HepG2 (cell line): ENCODE data around the gene SNAPIN. TPM values are rescaled to one million over a fixed set of nuclear protein-coding genes. Genes with fewer than 3 reads are reported as not detected.

ENCODE experiments used
- ARID3A ChIP-seq: IDR thresholded peaks from 2 replicates; pipeline ENCODE4 v1.6.1; 2012; ENCODE audit warnings: low read depth, low read length, improper control_type of control experiment
- BORCS8-MEF2B ChIP-seq: sonication (generic); formaldehyde crosslinking; IDR thresholded peaks from 2 replicates; pipeline ENCODE4 v1.8.0; 2022; ENCODE audit warnings: mild to moderate bottlenecking, missing genetic modification reagents
- HOXA9 ChIP-seq: sonication (generic); formaldehyde crosslinking; IDR thresholded peaks from 2 replicates; pipeline ENCODE4 v1.8.1; 2022; ENCODE audit warnings: missing genetic modification reagents, mild to moderate bottlenecking, moderate library complexity, borderline replicate concordance
- KLF6 ChIP-seq: IDR thresholded peaks from 2 replicates; pipeline ENCODE4 v1.8.0; 2016; ENCODE audit warnings: missing biosample characterization, missing genetic modification reagents
- LCORL ChIP-seq, 2 experiments: fragments of 450-650 bp in 1 of 2; sonication (generic) in 1 of 2; formaldehyde crosslinking in 1 of 2; IDR thresholded peaks; 2 replicates each; pipeline versions ENCODE4 v1.5.0 to v1.6.1; 2017 to 2020; ENCODE audit warnings: antibody characterized with exemption in 1 of 2, missing genetic modification reagents in 1 of 2
- MBNL3 ChIP-seq: fragments of 250-450 bp; sonication (Bioruptor Pico); conservative IDR thresholded peaks from 2 replicates; pipeline ENCODE4 v1.8.0; 2022; ENCODE audit warnings: mild to moderate bottlenecking, inconsistent platforms
- MXD3 ChIP-seq: IDR thresholded peaks from 2 replicates; pipeline ENCODE4 v1.6.1; 2016; ENCODE audit warnings: mild to moderate bottlenecking, missing biosample characterization, missing genetic modification reagents
- PATZ1 ChIP-seq: sonication (generic); formaldehyde crosslinking; IDR thresholded peaks from 2 replicates; pipeline ENCODE4 v1.4.0; 2020; ENCODE audit warnings: missing genetic modification reagents
- PCBP1 ChIP-seq: fragments of 200-400 bp; formaldehyde crosslinking; IDR thresholded peaks from 2 replicates; pipeline ENCODE4 v1.6.1; 2017; ENCODE audit warnings: mild to moderate bottlenecking, low read depth, low read length, borderline replicate concordance
- SALL1 ChIP-seq: sonication (generic); formaldehyde crosslinking; IDR thresholded peaks from 2 replicates; pipeline ENCODE4 v1.8.0; 2022; ENCODE audit warnings: mild to moderate bottlenecking, missing genetic modification reagents
- SIN3A ChIP-seq: IDR thresholded peaks from 2 replicates; pipeline ENCODE4 v1.6.1; 2011; ENCODE audit warnings: low read depth, mild to moderate bottlenecking, control low read depth, low read length, borderline replicate concordance
- SMAD3 ChIP-seq: sonication (generic); formaldehyde crosslinking; IDR thresholded peaks from 2 replicates; pipeline ENCODE4 v1.4.0; 2020; ENCODE audit warnings: missing genetic modification reagents
- SP1 ChIP-seq, 2 experiments: fragments of 450-650 bp in 1 of 2; sonication (generic) in 1 of 2; formaldehyde crosslinking in 1 of 2; IDR thresholded peaks; 2 replicates each; pipeline versions ENCODE4 v1.4.0 to v1.6.1; 2016 to 2020; ENCODE audit warnings: missing genetic modification reagents in 1 of 2
- TAF15 ChIP-seq: fragments of 200-400 bp; formaldehyde crosslinking; IDR thresholded peaks from one replicate; pipeline ENCODE4 v1.6.1; 2018; ENCODE audit warnings: mild to moderate bottlenecking, low read depth, low read length; ENCODE audit not compliant: poor library complexity, severe bottlenecking
- THAP11 ChIP-seq: IDR thresholded peaks from 2 replicates; pipeline ENCODE4 v1.6.1; 2016; ENCODE audit warnings: missing biosample characterization, missing genetic modification reagents
- ZNF124 ChIP-seq: sonication (generic); formaldehyde crosslinking; IDR thresholded peaks from 2 replicates; pipeline ENCODE4 v1.4.0; 2020; ENCODE audit warnings: missing genetic modification reagents
- ZNF260 ChIP-seq: sonication (generic); formaldehyde crosslinking; IDR thresholded peaks from 2 replicates; pipeline ENCODE4 v1.4.0; 2020; ENCODE audit warnings: missing genetic modification reagents, low read depth, mild to moderate bottlenecking, borderline replicate concordance
- ZNF367 ChIP-seq: sonication (generic); formaldehyde crosslinking; IDR thresholded peaks from 2 replicates; pipeline ENCODE4 v1.4.0; 2020; ENCODE audit warnings: missing genetic modification reagents, borderline replicate concordance
- ZNF430 ChIP-seq: sonication (generic); formaldehyde crosslinking; IDR thresholded peaks from 2 replicates; pipeline ENCODE4 v1.9.0; 2021; ENCODE audit warnings: mild to moderate bottlenecking, missing genetic modification reagents
- ZNF484 ChIP-seq: sonication (generic); formaldehyde crosslinking; IDR thresholded peaks from 2 replicates; pipeline ENCODE4 v1.5.1; 2020; ENCODE audit warnings: mild to moderate bottlenecking, low read depth, missing genetic modification reagents, borderline replicate concordance
- ZNF556 ChIP-seq: sonication (generic); formaldehyde crosslinking; IDR thresholded peaks from 2 replicates; pipeline ENCODE4 v1.4.0; 2020; ENCODE audit warnings: mild to moderate bottlenecking, missing genetic modification reagents, borderline replicate concordance
- ZNF569 ChIP-seq: sonication (generic); formaldehyde crosslinking; IDR thresholded peaks from 2 replicates; pipeline ENCODE4 v1.5.0; 2020; ENCODE audit warnings: mild to moderate bottlenecking, missing genetic modification reagents, moderate library complexity, borderline replicate concordance
- ZNF776 ChIP-seq: sonication (generic); formaldehyde crosslinking; IDR thresholded peaks from 2 replicates; pipeline ENCODE4 v1.4.0; 2020; ENCODE audit warnings: mild to moderate bottlenecking, missing genetic modification reagents
- ZNF800 ChIP-seq: sonication (generic); formaldehyde crosslinking; IDR thresholded peaks from 2 replicates; pipeline ENCODE4 v1.4.0; 2020; ENCODE audit warnings: missing genetic modification reagents
- polyA plus RNA-seq, 8 experiments: library from polyadenylated mRNA; depleted of rRNA in 3 of 8; stranded (reverse) in 7 of 8; unstranded in 1 of 8; fragments of >200 nt; fragmentation: Illumina TruSeq in 4 of 8; extraction: Trizol in 4 of 8; gene quantifications; 2 replicates each; pipeline versions ENCODE4 v1.2.1 to v1.2.3, GENCODE V29; 2011 to 2016; ENCODE audit warnings: low read depth in 4 of 8, missing spikeins in 1 of 8, mixed read lengths in 1 of 8; ENCODE audit not compliant: insufficient read depth in 1 of 8
- total RNA-seq, 5 experiments: library from RNA; depleted of rRNA; stranded (reverse); fragments of >200 nt; fragmentation: Illumina TruSeq; extraction: Trizol; gene quantifications; 2 replicates each; pipeline ENCODE4 v1.2.3, GENCODE V29; 2016; ENCODE audit warnings: low read depth in 1 of 5

SNAPIN gene
- total and polyA plus RNA-seq, 2 of the 13 experiments (the other 11 are each of a cell fraction or from before 2014, with no cell fraction given), result 23.9 to 25.7 TPM

GRCh38 chr1:153677718-153678518 lies 19.4 kb downstream of the SNAPIN start (continued):
- TF ChIP-seq TAF15 (no peak), ZNF430 (CRISPR knock-in tag) (no peak), SMAD3 (no peak), ZNF484 (CRISPR knock-in tag) (no peak), SP1 (IDR thresholded peaks at IDR 0.05) (no peak), SP1 (CRISPR knock-in tag; IDR thresholded peaks at IDR 0.05) (no peak), PATZ1 (CRISPR knock-in tag) (peak; percentile 68), THAP11 (CRISPR knock-in tag) (no peak), ZNF800 (peak; percentile 90), ZNF260 (CRISPR knock-in tag) (no peak), ZNF569 (CRISPR knock-in tag) (no peak), ZNF367 (CRISPR knock-in tag) (no peak), BORCS8-MEF2B (CRISPR knock-in tag) (no peak), KLF6 (CRISPR knock-in tag) (no peak), MXD3 (CRISPR knock-in tag) (no peak), LCORL (IDR thresholded peaks at IDR 0.05) (no peak), LCORL (CRISPR knock-in tag; IDR thresholded peaks at IDR 0.05) (peak; percentile 29; the same call in 1 of the 2 replicates), ZNF776 (CRISPR knock-in tag) (no peak), PCBP1 (no peak), MBNL3 (no peak), ARID3A (0 out of 2 replicates have a peak, but pooled peaks have one; percentile 11), SIN3A (no peak), ZNF124 (CRISPR knock-in tag) (no peak), SALL1 (CRISPR knock-in tag) (no peak), HOXA9 (no peak), ZNF556 (CRISPR knock-in tag) (no peak)
